Liver (tissue), 3 donors: Measurements from ENCODE around the gene MAP2K6.

Source experiments
- ATF3 ChIP-seq: IDR thresholded peaks from 2 replicates; pipeline ENCODE4 v1.6.1; 2016; ENCODE audit warnings: antibody characterized with exemption
- CTCF ChIP-seq: fragments of 150-350 bp; IDR thresholded peaks from 2 replicates; pipeline ENCODE4 v1.5.1; 2017; ENCODE audit warnings: improper control_type of control experiment, low read depth, low read length; ENCODE audit not compliant: missing input control
- EGR1 ChIP-seq, 2 donors: IDR thresholded peaks; 2 replicates each; pipeline ENCODE4 v1.6.1; 2016 to 2018; ENCODE audit warnings: antibody characterized with exemption in 2 of 2, low read depth in 2 of 2
- HNF4G ChIP-seq: IDR thresholded peaks from 2 replicates; pipeline ENCODE4 v1.6.1; 2016; ENCODE audit warnings: antibody characterized with exemption
- MAX ChIP-seq: IDR thresholded peaks from 2 replicates; pipeline ENCODE4 v1.6.1; 2016; ENCODE audit warnings: antibody characterized with exemption
- RAD21 ChIP-seq, 2 donors: IDR thresholded peaks; 2 replicates each; pipeline ENCODE4 v1.6.1; 2016; ENCODE audit warnings: antibody characterized with exemption in 2 of 2, mild to moderate bottlenecking in 2 of 2
- TAF1 ChIP-seq: conservative IDR thresholded peaks from 2 replicates; pipeline ENCODE4 v1.6.1; 2016; ENCODE audit warnings: antibody characterized with exemption, mild to moderate bottlenecking
- YY1 ChIP-seq: IDR thresholded peaks from 2 replicates; pipeline ENCODE4 v1.6.1; 2016; ENCODE audit warnings: antibody characterized with exemption, mild to moderate bottlenecking
- ZBTB33 ChIP-seq: IDR thresholded peaks from 2 replicates; pipeline ENCODE4 v1.6.1; 2016; ENCODE audit warnings: antibody characterized with exemption
- donor health status: healthy.
- donor health status: healthy.

GRCh38 chr17:69367298-69367697 lies 47.2 kb upstream of the MAP2K6 start:
- TF ChIP-seq CTCF (no peak), ZBTB33 (no peak), ATF3 (no peak), YY1 (no peak), MAX (no peak), HNF4G (no peak), RAD21 (IDR thresholded peaks at IDR 0.05) (no peak), EGR1 (IDR thresholded peaks at IDR 0.05; ENCODE audit: low read depth in 2 of 2) (no peak), TAF1 (no peak)
